Endodermal cell (in vitro differentiated cells): Measurements from ENCODE around the gene UBC. TPM values are rescaled to one million over a fixed set of nuclear protein-coding genes. Genes with fewer than 3 reads are reported as not detected.

Experiments used
- DNase-seq: peaks from one replicate; pipeline ENCODE4 v3.0.0-alpha.2; 2017
- H3K27ac ChIP-seq: 2 replicates; pipeline ENCODE4 v1.5.1; 2013; ENCODE audit warnings: mild to moderate bottlenecking, low read depth, low read length, moderate library complexity
- H3K27me3 ChIP-seq: 2 replicates; pipeline ENCODE4 v1.6.1; 2013; ENCODE audit warnings: mild to moderate bottlenecking, low read length, moderate library complexity; ENCODE audit not compliant: insufficient read depth, control insufficient read depth, poor library complexity, severe bottlenecking
- H3K36me3 ChIP-seq: 2 replicates; pipeline ENCODE4 v1.7.0; 2013; ENCODE audit warnings: mild to moderate bottlenecking, low read length, moderate library complexity; ENCODE audit not compliant: control insufficient read depth, insufficient read depth
- H3K4me1 ChIP-seq: one replicate; pipeline ENCODE4 v1.7.0; 2013; ENCODE audit warnings: low read length; ENCODE audit not compliant: control insufficient read depth, insufficient read depth
- H3K4me3 ChIP-seq: 2 replicates; pipeline ENCODE4 v1.5.1; 2013; ENCODE audit warnings: mild to moderate bottlenecking, low read length, moderate library complexity
- H3K9ac ChIP-seq: 2 replicates; pipeline ENCODE4 v1.6.1; 2013; ENCODE audit warnings: mild to moderate bottlenecking, low read length, moderate library complexity; ENCODE audit not compliant: poor library complexity, severe bottlenecking; ENCODE audit errors: extremely low read depth
- H3K9me3 ChIP-seq: 2 replicates; pipeline ENCODE4 v1.6.1; 2013; ENCODE audit warnings: mild to moderate bottlenecking, low read length, moderate library complexity; ENCODE audit not compliant: control insufficient read depth
- H3K27ac Mint-ChIP-seq: 2 replicates; pipeline ENCODE4 v1.8.0; 2020; ENCODE audit warnings: mixed read lengths
- H3K27me3 Mint-ChIP-seq: 2 replicates; pipeline ENCODE4 v1.8.0; 2021; ENCODE audit warnings: mild to moderate bottlenecking, mixed read lengths; ENCODE audit not compliant: insufficient read depth
- H3K36me3 Mint-ChIP-seq: 2 replicates; pipeline ENCODE4 v1.8.0; 2020; ENCODE audit warnings: low read depth, mixed read lengths
- H3K4me1 Mint-ChIP-seq: 2 replicates; pipeline ENCODE4 v1.8.0; 2020; ENCODE audit warnings: mixed read lengths
- H3K4me3 Mint-ChIP-seq: 2 replicates; pipeline ENCODE4 v1.8.0; 2020; ENCODE audit warnings: mild to moderate bottlenecking, moderate library complexity, mixed read lengths
- H3K9me3 Mint-ChIP-seq: 2 replicates; pipeline ENCODE4 v1.8.0; 2020; ENCODE audit warnings: mild to moderate bottlenecking, mixed read lengths
- CTCF ChIP-seq: fragments of 200-600 bp; sonication (generic); conservative IDR thresholded peaks from 2 replicates; pipeline ENCODE4 v1.5.0; 2021; ENCODE audit warnings: antibody characterized with exemption, mild to moderate bottlenecking
- WGBS, 2 experiments: methylation state at CpG; one replicate each; pipeline versions ENCODE4 v1.1.5 to v1.1.7; 2013; ENCODE audit warnings: missing lambda C conversion rate in 2 of 2, mixed read lengths in 1 of 2; ENCODE audit not compliant: insufficient coverage in 1 of 2, insufficient read length in 1 of 2; 5-methylcytosine and 5-hydroxymethylcytosine counted together
- total RNA-seq, 2 donors: library from RNA; stranded (reverse); fragmentation: NEBNext Ultra II Directional in 1 of 2; extraction: Animal tissue kit (Norgen Biotek cat#: 25700) in 1 of 2; gene quantifications; 2 replicates in 1 of 2; 3 replicates in 1 of 2; pipeline ENCODE4 v1.2.1, GENCODE V29; 2021

The UBC gene
- total RNA-seq, 2 donors from 2014 or later: 580 to 625 TPM

DNA sequence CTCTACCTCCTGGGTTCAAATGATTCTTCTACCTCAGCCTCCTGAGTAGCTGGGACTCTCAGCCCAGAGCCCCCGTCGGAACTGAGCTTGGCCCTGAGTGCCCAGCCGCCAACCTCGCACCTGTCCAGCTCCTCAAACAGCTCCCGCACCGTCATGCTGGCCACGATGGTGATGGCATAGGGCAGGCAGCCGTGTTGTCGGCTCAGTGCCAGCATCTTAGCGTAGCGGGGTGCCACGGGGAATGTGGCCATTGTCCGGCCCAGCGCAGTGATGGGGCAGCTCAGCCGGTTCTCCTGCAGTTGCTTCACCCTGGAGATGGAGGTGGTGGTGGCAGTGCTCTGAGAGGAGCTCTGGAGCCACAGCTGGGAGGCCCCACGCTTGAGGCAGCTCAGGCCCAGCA is 42.1 kb upstream of the UBC start:
- Mint-ChIP-seq H3K27ac (no peak overlapping the region), H3K36me3 (peaks cover 59% of the 10 kb centered on the region), H3K4me1 (no peaks in the 10 kb centered on the region), H3K27me3 (no peaks in the 10 kb centered on the region), H3K4me3 (no peak overlapping the region), H3K9me3 (no peaks in the 10 kb centered on the region)
- Histone ChIP-seq H3K4me3 (no peak overlapping the region), H3K4me1 (no peaks in the 10 kb centered on the region), H3K27me3 (no peaks in the 10 kb centered on the region), H3K36me3 (peaks cover 53% of the 10 kb centered on the region), H3K9me3 (no peaks in the 10 kb centered on the region), H3K9ac (no peak overlapping the region), H3K27ac (no peak overlapping the region)
- no peak for TF ChIP-seq CTCF
- no peak for DNase-seq
- 95 to 96% methylated on average over 15 to 16 of the region's 16 CpGs for WGBS, 2 experiments

GRCh38 chr12:124954771-124955170 is 40.3 kb upstream of the UBC start:
- Histone ChIP-seq H3K27me3 (no peaks in the 10 kb centered on the region), H3K9ac (no peak overlapping the region), H3K4me1 (no peaks in the 10 kb centered on the region), H3K36me3 (peaks cover 55% of the 10 kb centered on the region), H3K27ac (no peak overlapping the region), H3K4me3 (no peak overlapping the region), H3K9me3 (no peaks in the 10 kb centered on the region)
- Mint-ChIP-seq H3K4me1 (no peaks in the 10 kb centered on the region), H3K9me3 (no peaks in the 10 kb centered on the region), H3K27ac (no peak overlapping the region), H3K36me3 (peaks cover 64% of the 10 kb centered on the region), H3K4me3 (no peak overlapping the region), H3K27me3 (no peaks in the 10 kb centered on the region)
- no peak for DNase-seq
- 95 to 96% methylated on average over 4 of the region's 4 CpGs for WGBS, 2 experiments
- no peak for TF ChIP-seq CTCF

DNA sequence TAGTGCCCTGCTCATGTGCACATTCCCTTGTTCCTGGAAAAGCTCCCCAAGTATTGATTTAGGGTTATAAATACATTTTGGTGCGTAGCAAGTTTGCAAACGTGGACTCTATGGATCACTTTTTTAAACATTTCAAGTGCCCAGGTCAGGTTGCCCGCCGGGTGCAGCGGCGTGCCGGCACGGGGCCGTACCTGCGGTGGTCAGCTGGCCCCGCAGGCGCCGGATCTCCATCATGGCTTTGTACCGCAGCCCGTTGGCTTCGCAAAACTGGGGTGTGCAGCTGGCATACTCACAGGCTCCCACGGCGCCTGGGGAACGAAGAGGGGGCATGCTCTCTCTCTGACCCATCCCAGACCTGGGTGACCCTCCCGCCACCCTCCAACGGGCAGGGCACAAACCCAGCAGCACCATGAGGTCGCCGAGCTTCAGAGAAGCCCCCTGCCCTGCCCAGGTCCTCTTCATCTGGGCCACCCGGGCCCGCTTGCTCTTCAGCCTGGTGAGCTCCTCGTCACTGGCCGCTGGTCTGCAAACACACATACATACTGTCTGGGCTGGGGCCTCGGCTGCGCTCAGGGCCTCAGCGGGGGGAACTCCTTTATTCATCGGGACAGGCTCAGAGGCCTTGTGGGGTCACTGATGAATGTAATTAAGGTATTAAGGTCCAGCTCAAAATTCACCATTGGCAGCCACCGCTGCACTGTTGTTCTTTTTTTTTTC is 39.4 kb upstream of the UBC start:
- peaks cover 49% of the 10 kb centered on the region for H3K36me3 ChIP-seq
- no peaks in the 10 kb centered on the region for H3K27me3 ChIP-seq
- no peak for DNase-seq
- H3K9ac ChIP-seq: no peak overlapping the region
- no peaks in the 10 kb centered on the region for H3K9me3 ChIP-seq
- Mint-ChIP-seq H3K36me3 (peaks cover 63% of the 10 kb centered on the region), H3K4me3 (no peak overlapping the region), H3K27me3 (no peaks in the 10 kb centered on the region), H3K4me1 (no peaks in the 10 kb centered on the region), H3K9me3 (no peaks in the 10 kb centered on the region), H3K27ac (no peak overlapping the region)
- H3K4me3 ChIP-seq: no peak overlapping the region
- no peak for TF ChIP-seq CTCF
- H3K4me1 ChIP-seq: no peaks in the 10 kb centered on the region
- WGBS, 2 experiments: 95 to 97% methylated on average over 23 to 32 of the region's 32 CpGs
- no peak overlapping the region for H3K27ac ChIP-seq
